ENCODE results near the gene PXMP2. TPM values are rescaled to one million over a fixed set of nuclear protein-coding genes. Genes with fewer than 3 reads are reported as not detected.

Gene PXMP2
- total RNA-seq, result 48.9 and 55.1 TPM in 2 replicates

- TF ChIP-seq CTCF (conservative IDR thresholded peaks at IDR 0.05; ENCODE audit: low read depth, low read length), result no peak
- no peak for DNase-seq (ENCODE audit: low read depth)
- peak within 1 kb of the TSS; percentile 71 for H3K4me3 ChIP-seq (ENCODE audit: low read depth, low read length)
These were observed at the start of gene PXMP2, which contains the start of gene POLE for GRCh38 chr12:132687211-132688164. TSS of gene PXMP2 (plus strand) at chr12:132687587. CDS start at chr12:132687671, 84 bp downstream. TSS of gene POLE (minus strand) at chr12:132687342. CDS start at chr12:132687315, 27 bp downstream.

- TF ChIP-seq CTCF (conservative IDR thresholded peaks at IDR 0.05; ENCODE audit: low read depth, low read length), result no peak
- DNase-seq (ENCODE audit: low read depth), result no peak
- no peak overlapping the region for H3K4me3 ChIP-seq (ENCODE audit: low read depth, low read length)
These were observed 49.6 kb upstream of the PXMP2 start for GRCh38 chr12:132637811-132638210.

- no peak overlapping the region for H3K4me3 ChIP-seq (ENCODE audit: low read depth, low read length)
- DNase-seq (ENCODE audit: low read depth), result peak; percentile 37
- TF ChIP-seq CTCF (conservative IDR thresholded peaks at IDR 0.05; ENCODE audit: low read depth, low read length), result peak; percentile 79
These were observed 48.6 kb upstream of the PXMP2 start for GRCh38 chr12:132638541-132639408.

GRCh38 chr12:132639956-132640520, 47.3 kb upstream of the PXMP2 start:
- DNase-seq (ENCODE audit: low read depth), result no peak
- no peak for TF ChIP-seq CTCF (conservative IDR thresholded peaks at IDR 0.05; ENCODE audit: low read depth, low read length)
- no peak overlapping the region for H3K4me3 ChIP-seq (ENCODE audit: low read depth, low read length)

- no peak for TF ChIP-seq CTCF (conservative IDR thresholded peaks at IDR 0.05; ENCODE audit: low read depth, low read length)
- no peak overlapping the region for H3K4me3 ChIP-seq (ENCODE audit: low read depth, low read length)
- DNase-seq (ENCODE audit: low read depth), result no peak
These were observed 46.5 kb upstream of the PXMP2 start for GRCh38 chr12:132640936-132641335.

- no peak overlapping the region for H3K4me3 ChIP-seq (ENCODE audit: low read depth, low read length)
- DNase-seq (ENCODE audit: low read depth), result no peak
- TF ChIP-seq CTCF (conservative IDR thresholded peaks at IDR 0.05; ENCODE audit: low read depth, low read length), result no peak
These were observed 45.4 kb upstream of the PXMP2 start for GRCh38 chr12:132641811-132642650.

All from epithelial cell of proximal tubule (primary cell).